Body of pancreas (tissue), 4 donors: ENCODE data around the gene ZSCAN2.

ENCODE experiments used
- CTCF ChIP-seq, 7 experiments: fragments of 450-650 bp in 4 of 7; fragments of 200-600 bp in 3 of 7; sonication (generic) in 3 of 7; IDR thresholded peaks; one replicate each; pipeline ENCODE4 v1.5.1; 2016 to 2019; ENCODE audit warnings: antibody characterized with exemption in 7 of 7
- POLR2A ChIP-seq, 3 donors: fragments of 450-650 bp; IDR thresholded peaks; one replicate each; pipeline ENCODE4 v1.6.1; 2016; ENCODE audit warnings: antibody characterized with exemption in 3 of 3, mild to moderate bottlenecking in 2 of 3

DNA sequence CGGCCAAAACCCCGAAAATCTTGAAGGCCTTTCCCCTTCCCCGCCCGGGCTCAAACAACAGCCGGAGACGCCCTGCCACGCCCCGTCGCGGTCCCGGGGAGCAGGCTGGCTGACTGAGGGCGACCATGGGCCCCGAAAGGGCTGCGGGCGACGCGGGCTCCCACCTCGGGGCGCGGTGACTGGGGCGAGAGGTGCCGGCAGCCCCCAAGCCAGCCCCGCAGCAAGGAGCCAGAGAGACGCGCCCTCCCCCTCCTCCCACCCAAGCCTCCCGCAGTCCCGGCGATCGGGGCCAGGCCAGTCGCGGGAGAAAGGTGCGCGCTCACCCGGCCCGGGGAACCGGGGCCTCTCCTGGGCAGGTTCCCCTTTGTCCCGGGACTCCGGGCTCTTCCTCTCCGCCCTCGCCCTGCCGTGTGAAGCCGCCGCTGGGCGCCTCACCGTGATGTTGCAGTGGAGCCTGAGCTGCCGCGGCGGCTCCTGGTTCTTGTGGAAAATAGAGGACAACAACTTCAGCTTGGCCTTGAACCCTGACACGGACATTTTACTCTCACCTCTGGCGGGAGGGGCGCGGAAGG is 30.6 kb upstream of the ZSCAN2 start:
- no peak for TF ChIP-seq CTCF (IDR thresholded peaks at IDR 0.05)
- peak in 2 of 3 donors; percentile 11 to 30 for TF ChIP-seq POLR2A (IDR thresholded peaks at IDR 0.05)
